Epithelial cell of proximal tubule (primary cell): ENCODE measurements around the gene DMAC2L. TPM values are rescaled to one million over a fixed set of nuclear protein-coding genes. Genes with fewer than 3 reads are reported as not detected.
A peak's percentile ranks its signal among the peaks of the same experiment; 100 is the strongest.
"Not testable (repeated sequence)": the region's sequence is repeated elsewhere in the genome, so short reads cannot be mapped to it uniquely, and the experiment has no call there.

Experiments used
- DNase-seq: peaks from one replicate; pipeline ENCODE4 v3.0.0-alpha.2; 2011; ENCODE audit warnings: low read depth
- H3K4me3 ChIP-seq: 2 replicates; pipeline ENCODE4 v1.5.1; 2011; ENCODE audit warnings: low read depth, mild to moderate bottlenecking, low read length
- total RNA-seq: library from RNA; depleted of rRNA; stranded (reverse); fragments of >200 nt; gene quantifications from 2 replicates; pipeline ENCODE4 v1.2.3, GENCODE V29; 2015
- TF ChIP-seq, protein P1 (sequence below): conservative IDR thresholded peaks from 2 replicates; pipeline ENCODE4 v1.5.1; 2012; ENCODE audit warnings: low read depth, mild to moderate bottlenecking, low read length

DMAC2L gene
- total RNA-seq, 1 donor from 2014 or later, result 5.4 TPM

DNA sequence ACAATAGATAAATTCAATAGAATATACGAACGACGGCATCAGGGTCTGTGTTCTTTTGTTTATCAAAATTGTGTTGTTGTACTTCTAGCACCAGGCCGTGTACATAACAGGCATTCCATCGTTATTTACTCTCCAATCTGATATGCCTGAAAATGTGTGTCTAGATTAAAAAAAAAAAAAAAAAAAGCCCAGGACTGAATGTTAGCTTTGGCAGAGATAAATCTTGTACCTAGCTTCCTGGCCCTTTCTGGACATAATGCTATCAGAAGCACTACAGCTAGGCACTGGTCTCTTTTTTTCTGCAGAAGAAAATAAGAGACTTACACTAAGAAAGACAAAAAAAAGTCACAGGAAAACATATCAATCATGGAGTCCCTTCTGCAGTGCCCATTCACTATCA is 47.5 kb downstream of the DMAC2L start:
- no peak for DNase-seq
- TF ChIP-seq, protein P1, sequence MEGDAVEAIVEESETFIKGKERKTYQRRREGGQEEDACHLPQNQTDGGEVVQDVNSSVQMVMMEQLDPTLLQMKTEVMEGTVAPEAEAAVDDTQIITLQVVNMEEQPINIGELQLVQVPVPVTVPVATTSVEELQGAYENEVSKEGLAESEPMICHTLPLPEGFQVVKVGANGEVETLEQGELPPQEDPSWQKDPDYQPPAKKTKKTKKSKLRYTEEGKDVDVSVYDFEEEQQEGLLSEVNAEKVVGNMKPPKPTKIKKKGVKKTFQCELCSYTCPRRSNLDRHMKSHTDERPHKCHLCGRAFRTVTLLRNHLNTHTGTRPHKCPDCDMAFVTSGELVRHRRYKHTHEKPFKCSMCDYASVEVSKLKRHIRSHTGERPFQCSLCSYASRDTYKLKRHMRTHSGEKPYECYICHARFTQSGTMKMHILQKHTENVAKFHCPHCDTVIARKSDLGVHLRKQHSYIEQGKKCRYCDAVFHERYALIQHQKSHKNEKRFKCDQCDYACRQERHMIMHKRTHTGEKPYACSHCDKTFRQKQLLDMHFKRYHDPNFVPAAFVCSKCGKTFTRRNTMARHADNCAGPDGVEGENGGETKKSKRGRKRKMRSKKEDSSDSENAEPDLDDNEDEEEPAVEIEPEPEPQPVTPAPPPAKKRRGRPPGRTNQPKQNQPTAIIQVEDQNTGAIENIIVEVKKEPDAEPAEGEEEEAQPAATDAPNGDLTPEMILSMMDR, result no peak
- no peak overlapping the region for H3K4me3 ChIP-seq

DNA sequence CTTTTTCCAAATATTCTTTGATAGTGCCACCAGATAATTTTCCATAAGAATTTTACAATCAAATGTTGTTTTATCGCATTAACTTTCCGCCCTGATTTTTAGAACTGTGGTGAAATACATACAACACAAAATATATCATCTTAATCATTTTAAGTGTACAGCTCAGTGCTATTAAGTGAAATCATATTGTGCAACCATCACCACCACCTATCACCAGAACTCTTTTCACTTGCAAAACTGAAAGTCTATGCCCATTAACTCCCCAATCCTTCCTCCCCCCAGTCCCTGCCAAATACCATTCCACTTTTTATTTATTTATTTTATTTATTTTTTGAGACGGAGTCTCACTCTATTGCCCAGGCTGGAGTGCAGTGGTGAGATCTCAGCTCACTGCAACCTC is 48.0 kb downstream of the DMAC2L start:
- no peak for DNase-seq
- TF ChIP-seq, protein P1, result no peak

DNA sequence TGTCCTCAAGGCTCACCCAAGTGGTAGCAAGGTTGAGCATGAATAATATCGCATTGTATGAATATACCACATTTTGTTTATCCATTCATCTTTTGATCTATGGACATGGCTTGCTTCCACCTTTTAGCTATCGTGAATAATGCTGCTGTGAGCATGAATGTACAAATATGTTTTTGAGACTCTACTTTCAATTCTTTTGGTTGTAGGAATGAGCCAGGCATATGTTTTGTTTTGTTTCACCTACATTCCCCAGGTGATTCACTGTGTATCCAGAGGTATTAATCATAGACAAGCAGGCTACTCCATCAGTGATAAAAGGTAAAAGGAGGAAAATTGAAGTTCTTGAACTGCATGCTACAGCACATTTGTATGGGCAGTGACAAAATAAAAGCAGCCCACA is 48.7 kb downstream of the DMAC2L start:
- no peak overlapping the region for H3K4me3 ChIP-seq
- DNase-seq, result no peak
- TF ChIP-seq, protein P1, result no peak

More for the DNA sequence above, 48.0 kb downstream of the DMAC2L start:
- no peak overlapping the region for H3K4me3 ChIP-seq

DNA sequence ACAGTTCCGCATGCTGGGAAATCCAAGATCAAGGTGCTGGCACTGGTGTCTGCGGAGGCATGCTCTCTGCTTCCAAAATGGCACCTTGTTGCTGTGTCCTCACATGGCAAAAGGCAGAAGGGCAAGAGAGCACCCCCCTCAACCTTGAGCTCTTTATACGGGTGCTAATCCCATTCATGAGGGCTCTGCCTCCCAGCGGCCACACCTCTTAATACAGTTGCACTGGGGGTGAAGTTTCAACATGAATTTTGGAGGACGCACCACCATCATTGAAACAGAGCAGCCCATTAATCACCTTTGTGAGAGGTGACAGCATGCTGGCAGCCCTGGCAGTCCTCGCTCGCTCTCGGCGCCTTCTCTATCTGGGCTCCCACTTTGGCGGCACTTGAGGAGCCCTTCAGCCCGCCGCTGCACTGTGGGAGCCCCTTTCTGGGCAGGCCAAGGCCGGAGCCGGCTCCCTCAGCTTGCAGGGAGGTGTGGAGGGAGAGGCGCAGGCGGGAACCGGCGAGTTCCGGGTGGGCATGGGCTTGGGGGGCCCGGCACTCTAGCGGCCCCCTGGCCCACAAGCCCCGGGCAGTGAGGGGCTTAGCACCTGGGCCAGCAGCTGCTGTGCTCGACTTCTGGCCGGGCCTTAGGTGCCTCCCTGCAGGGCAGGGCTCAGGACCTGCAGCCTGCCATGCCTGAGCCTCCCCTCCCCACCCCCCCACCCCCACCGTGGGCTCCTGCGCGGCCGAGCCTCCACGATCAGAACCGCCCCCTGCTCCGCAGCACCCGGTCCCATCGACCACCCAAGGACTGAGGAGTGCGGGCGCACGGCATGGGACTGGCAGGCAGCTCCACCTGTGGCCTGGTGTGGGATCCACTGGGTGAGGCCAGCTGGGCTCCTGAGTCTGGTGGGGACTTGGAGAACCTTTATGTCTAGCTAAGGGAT is 49.6 kb downstream of the DMAC2L start:
- DNase-seq, H3K4me3 ChIP-seq: not testable (repeated sequence)

DNA sequence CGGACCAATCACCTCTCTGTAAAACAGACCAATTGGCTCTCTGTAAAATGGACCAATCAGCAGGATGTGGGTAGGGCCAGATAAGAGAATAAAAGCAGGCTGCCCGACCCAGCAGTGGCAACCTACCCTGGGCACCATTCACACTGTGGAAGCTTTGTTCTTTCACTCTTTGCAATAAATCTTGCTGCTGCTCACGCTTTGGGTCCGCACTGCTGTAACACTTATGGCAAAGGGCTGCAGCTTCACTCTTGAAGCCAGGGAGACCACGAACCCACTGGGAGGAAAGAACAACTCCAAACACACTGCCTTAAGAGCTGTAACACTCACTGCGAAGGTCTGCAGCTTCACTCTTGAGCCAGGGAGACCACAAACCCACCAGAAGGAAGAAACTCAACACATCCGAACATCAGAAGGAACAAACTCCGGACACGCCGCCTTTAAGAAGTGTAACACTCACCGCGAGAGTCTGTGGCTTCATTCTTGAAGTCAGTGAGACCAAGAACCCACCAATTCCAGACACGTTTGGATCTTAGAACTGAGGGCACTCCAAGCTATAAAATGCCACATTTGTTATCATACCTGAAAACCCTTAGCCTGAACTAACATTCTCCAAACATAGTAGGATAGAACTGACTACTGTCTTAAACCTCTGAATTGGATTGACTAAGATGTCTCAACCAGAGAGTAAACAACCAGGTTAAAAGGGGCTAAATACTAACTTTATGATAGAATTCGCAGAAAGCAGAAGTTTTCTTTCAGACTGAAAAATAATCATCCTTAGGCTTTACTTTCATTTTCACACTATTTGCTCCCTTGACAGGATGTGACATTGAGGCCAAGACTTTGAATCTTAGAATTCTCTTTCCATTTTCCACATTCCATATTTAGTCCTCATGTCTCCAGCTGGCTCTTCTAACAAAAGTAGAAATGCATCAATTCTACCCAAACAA is 50.9 kb downstream of the DMAC2L start:
- no peak overlapping the region for H3K4me3 ChIP-seq
- TF ChIP-seq, protein P1, result no peak
- DNase-seq, result no peak

DNA sequence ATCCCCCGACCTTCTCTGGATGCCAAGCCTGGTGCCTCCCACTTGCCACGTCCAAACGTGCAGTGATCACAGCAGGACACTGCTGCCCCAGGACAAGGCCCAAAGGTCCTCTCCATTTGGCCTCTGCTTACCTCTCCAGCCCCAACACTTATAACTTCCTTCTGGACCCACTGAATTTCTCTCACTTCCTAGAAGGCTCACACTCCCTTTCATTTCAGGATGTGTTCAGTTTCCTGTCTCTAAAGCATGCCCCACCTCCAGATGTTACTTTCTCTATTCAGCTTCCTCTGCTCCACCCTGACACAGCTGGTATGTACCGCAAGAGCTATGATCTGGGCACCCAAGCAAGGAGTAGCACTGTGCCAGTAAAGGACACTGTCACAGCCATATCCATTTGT is 51.6 kb downstream of the DMAC2L start:
- DNase-seq, result no peak
- TF ChIP-seq, protein P1, result no peak
- H3K4me3 ChIP-seq, result no peak overlapping the region

DNA sequence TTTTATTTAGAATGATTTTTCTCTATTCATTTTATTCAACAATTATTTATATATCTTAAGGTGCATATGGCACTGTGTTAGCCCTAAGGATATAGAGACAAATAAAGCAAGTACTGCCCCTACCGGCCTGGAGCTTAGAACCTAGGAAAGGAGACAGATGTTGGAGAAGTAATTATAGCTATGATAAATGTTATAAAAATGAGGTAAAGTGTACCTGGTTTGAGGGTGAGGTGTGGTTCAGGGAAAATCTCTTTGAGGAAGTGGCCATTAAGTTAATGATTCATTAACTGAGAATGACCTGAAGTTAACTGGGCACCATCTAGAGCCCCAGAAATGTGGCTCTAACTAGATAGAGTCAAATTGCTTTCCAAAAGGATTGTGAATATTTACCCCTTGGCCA is 52.7 kb downstream of the DMAC2L start:
- DNase-seq, result no peak
- TF ChIP-seq, protein P1, result peak; percentile 12

DNA sequence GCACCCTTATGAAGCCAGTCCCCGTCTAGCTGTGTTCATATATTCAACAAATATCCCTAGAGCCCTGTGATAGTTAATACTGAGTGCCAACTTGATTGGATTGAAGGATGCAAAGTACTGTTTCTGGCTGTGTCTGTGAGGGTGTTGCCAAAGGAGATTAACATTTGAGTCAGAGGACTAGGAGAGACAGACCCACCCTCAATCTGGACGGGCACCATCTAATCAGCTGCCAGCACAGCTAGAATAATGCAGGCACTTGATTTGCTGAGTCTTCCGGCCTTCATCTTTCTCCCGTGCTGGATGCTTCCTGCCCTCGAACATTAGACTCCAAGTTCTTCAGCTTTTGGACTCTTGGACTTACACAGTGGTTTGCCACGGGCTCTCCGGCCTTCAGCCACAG is 53.4 kb downstream of the DMAC2L start:
- H3K4me3 ChIP-seq, DNase-seq: not testable (repeated sequence)

More for the DNA sequence above, 52.7 kb downstream of the DMAC2L start:
- H3K4me3 ChIP-seq, result no peak overlapping the region
